Astrocyte (in vitro differentiated cells and primary cell): ENCODE data around the gene SOCS2. TPM values are rescaled to one million over a fixed set of nuclear protein-coding genes. Genes with fewer than 3 reads are reported as not detected.

Source experiments
- DNase-seq: peaks from one replicate; pipeline ENCODE4 v3.0.0-alpha.2; 2010; ENCODE audit warnings: low read depth
- FAIRE-seq: peaks from 2 replicates; lab custom pipeline; 2011; peaks lifted over from hg19 to GRCh38; lab: Jason Lieb, UNC
- H2AFZ ChIP-seq: 2 replicates; pipeline ENCODE4 v1.6.0; 2012; ENCODE audit warnings: low read depth, low read length, inconsistent platforms
- H3K27ac ChIP-seq: 2 replicates; pipeline ENCODE4 v1.5.1; 2011; ENCODE audit warnings: low read depth, low read length, inconsistent platforms
- H3K27me3 ChIP-seq: 2 replicates; pipeline ENCODE4 v1.6.0; 2011; ENCODE audit warnings: low read length, inconsistent platforms; ENCODE audit not compliant: insufficient read depth
- H3K36me3 ChIP-seq: 2 replicates; pipeline ENCODE4 v1.5.1; 2011; ENCODE audit warnings: low read length, inconsistent platforms; ENCODE audit not compliant: insufficient read depth
- H3K4me1 ChIP-seq: 2 replicates; pipeline ENCODE4 v1.5.1; 2011; ENCODE audit warnings: low read length, inconsistent platforms; ENCODE audit not compliant: insufficient read depth
- H3K4me2 ChIP-seq: 2 replicates; pipeline ENCODE4 v1.6.0; 2012; ENCODE audit warnings: low read length, inconsistent platforms
- H3K4me3 ChIP-seq: 2 replicates; pipeline ENCODE4 v1.5.1; 2011; ENCODE audit warnings: low read depth, mild to moderate bottlenecking, low read length, inconsistent platforms; ENCODE audit not compliant: insufficient read depth
- H3K79me2 ChIP-seq: 2 replicates; pipeline ENCODE4 v1.6.0; 2012; ENCODE audit warnings: mild to moderate bottlenecking, low read length, inconsistent platforms; ENCODE audit not compliant: insufficient read depth
- H3K9ac ChIP-seq: 2 replicates; pipeline ENCODE4 v1.6.0; 2012; ENCODE audit warnings: mild to moderate bottlenecking, low read length, inconsistent platforms
- H3K9me3 ChIP-seq: 2 replicates; pipeline ENCODE4 v1.5.1; 2012; ENCODE audit warnings: low read depth, mild to moderate bottlenecking, low read length, inconsistent platforms; ENCODE audit not compliant: insufficient read depth
- H4K20me1 ChIP-seq: 2 replicates; pipeline ENCODE4 v1.6.0; 2012; ENCODE audit warnings: low read length, inconsistent platforms; ENCODE audit not compliant: insufficient read depth
- H3K27ac Mint-ChIP-seq: one replicate; pipeline ENCODE4 v1.8.0; 2021; ENCODE audit warnings: mild to moderate bottlenecking, mixed read lengths; ENCODE audit not compliant: unreplicated experiment
- H3K27me3 Mint-ChIP-seq: one replicate; pipeline ENCODE4 v1.8.0; 2021; ENCODE audit warnings: low read depth, mixed read lengths; ENCODE audit not compliant: unreplicated experiment
- H3K36me3 Mint-ChIP-seq: one replicate; pipeline ENCODE4 v1.8.0; 2021; ENCODE audit warnings: low read depth, mixed read lengths; ENCODE audit not compliant: unreplicated experiment
- H3K4me1 Mint-ChIP-seq: one replicate; pipeline ENCODE4 v1.8.0; 2021; ENCODE audit warnings: low read depth, mixed read lengths; ENCODE audit not compliant: unreplicated experiment
- H3K4me3 Mint-ChIP-seq: one replicate; pipeline ENCODE4 v1.8.0; 2021; ENCODE audit warnings: mild to moderate bottlenecking, moderate library complexity, mixed read lengths; ENCODE audit not compliant: unreplicated experiment
- H3K9me3 Mint-ChIP-seq: one replicate; pipeline ENCODE4 v1.8.0; 2021; ENCODE audit warnings: mild to moderate bottlenecking, mixed read lengths; ENCODE audit not compliant: unreplicated experiment
- EZH2 ChIP-seq: IDR thresholded peaks from 2 replicates; pipeline ENCODE4 v1.6.1; 2012; ENCODE audit warnings: mild to moderate bottlenecking, low read length, inconsistent platforms; ENCODE audit not compliant: insufficient read depth
- total RNA-seq: library from RNA; stranded (reverse); gene quantifications from 2 replicates; pipeline ENCODE4 v1.2.1, GENCODE V29; 2021
- TF ChIP-seq, protein P1 (sequence below): IDR thresholded peaks from 2 replicates; pipeline ENCODE4 v1.5.1; 2011; ENCODE audit warnings: low read depth, mild to moderate bottlenecking, inconsistent platforms, low read length, moderate library complexity; ENCODE audit not compliant: insufficient read depth

SOCS2 gene
- total RNA-seq, 1 donor from 2014 or later: 6.4 TPM

DNA sequence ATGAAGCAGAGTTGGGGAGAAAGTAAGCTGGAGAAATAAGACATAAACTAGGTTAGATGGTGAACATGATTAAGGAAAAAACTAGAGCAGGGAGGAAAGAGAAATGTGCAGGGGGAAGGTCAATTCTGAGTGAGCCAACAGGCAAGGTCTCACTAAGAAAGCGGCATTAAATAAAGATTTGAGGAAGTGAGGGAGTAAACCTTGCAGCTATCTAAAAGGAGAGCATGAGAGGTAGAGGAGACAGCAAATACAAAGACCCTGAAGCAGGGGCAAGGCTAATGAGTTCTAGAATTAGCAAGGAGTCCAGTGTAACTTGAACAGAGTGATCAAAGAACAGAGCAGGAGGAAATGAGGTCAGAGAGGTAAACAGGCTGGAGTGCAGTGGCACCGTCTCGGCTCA lies 4.4 kb upstream of the SOCS2 start:
- H3K9ac ChIP-seq: no peak overlapping the region
- DNase-seq (no peak), FAIRE-seq (no peak)
- peaks cover 2% of the 10 kb centered on the region for H3K27me3 ChIP-seq
- peaks cover 5% of the 10 kb centered on the region for H3K4me1 Mint-ChIP-seq
- no peak overlapping the region for H3K27ac ChIP-seq
- TF ChIP-seq EZH2: no peak
- TF ChIP-seq, protein P1, sequence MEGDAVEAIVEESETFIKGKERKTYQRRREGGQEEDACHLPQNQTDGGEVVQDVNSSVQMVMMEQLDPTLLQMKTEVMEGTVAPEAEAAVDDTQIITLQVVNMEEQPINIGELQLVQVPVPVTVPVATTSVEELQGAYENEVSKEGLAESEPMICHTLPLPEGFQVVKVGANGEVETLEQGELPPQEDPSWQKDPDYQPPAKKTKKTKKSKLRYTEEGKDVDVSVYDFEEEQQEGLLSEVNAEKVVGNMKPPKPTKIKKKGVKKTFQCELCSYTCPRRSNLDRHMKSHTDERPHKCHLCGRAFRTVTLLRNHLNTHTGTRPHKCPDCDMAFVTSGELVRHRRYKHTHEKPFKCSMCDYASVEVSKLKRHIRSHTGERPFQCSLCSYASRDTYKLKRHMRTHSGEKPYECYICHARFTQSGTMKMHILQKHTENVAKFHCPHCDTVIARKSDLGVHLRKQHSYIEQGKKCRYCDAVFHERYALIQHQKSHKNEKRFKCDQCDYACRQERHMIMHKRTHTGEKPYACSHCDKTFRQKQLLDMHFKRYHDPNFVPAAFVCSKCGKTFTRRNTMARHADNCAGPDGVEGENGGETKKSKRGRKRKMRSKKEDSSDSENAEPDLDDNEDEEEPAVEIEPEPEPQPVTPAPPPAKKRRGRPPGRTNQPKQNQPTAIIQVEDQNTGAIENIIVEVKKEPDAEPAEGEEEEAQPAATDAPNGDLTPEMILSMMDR: no peak
- H3K36me3 ChIP-seq: no peaks in the 10 kb centered on the region
- no peaks in the 10 kb centered on the region for H3K36me3 Mint-ChIP-seq
- no peaks in the 10 kb centered on the region for H3K9me3 Mint-ChIP-seq
- H3K27me3 Mint-ChIP-seq: peaks cover 16% of the 10 kb centered on the region
- H3K4me2 ChIP-seq: no peak overlapping the region
- H3K27ac Mint-ChIP-seq: no peak overlapping the region
- H4K20me1 ChIP-seq: no peaks in the 10 kb centered on the region
- H2AFZ ChIP-seq: no peak overlapping the region
- H3K4me1 ChIP-seq: peaks cover 8% of the 10 kb centered on the region
- H3K79me2 ChIP-seq: peaks cover 12% of the 10 kb centered on the region
- no peak overlapping the region for H3K4me3 ChIP-seq
- no peak overlapping the region for H3K4me3 Mint-ChIP-seq
- H3K9me3 ChIP-seq: no peaks in the 10 kb centered on the region

DNA sequence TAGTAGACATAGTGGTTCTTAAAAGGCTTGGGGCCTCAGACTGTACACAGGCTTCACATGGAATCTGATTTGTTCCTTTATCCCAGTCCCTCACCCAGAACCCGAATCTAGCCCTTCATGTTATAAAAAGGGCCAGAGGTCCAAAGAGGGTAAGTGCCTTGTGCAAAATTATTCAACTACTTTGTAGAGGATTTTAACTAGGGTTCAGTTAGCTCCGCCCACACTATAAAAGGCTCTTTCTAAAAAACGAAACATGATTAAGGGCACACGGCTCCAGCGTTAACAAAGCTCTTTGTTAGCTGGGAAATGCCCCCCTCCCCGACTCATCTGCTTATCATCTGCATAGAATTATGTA lies 3.2 kb upstream of the SOCS2 start:
- no peak overlapping the region for H3K27ac ChIP-seq
- peak overlapping the region; percentile 87 for H3K9ac ChIP-seq
- H3K79me2 ChIP-seq: peaks cover 21% of the 10 kb centered on the region
- H3K27me3 ChIP-seq: peaks cover 2% of the 10 kb centered on the region
- peak overlapping the region; percentile 99 for H3K4me2 ChIP-seq
- no peak for TF ChIP-seq EZH2
- FAIRE-seq: no peak
- Mint-ChIP-seq H3K27me3 (peaks cover 19% of the 10 kb centered on the region), H3K4me3 (peak overlapping the region; percentile 88), H3K36me3 (no peaks in the 10 kb centered on the region), H3K9me3 (no peaks in the 10 kb centered on the region), H3K4me1 (peaks cover 4% of the 10 kb centered on the region), H3K27ac (no peak overlapping the region)
- H2AFZ ChIP-seq: peak overlapping the region; percentile 35
- no peaks in the 10 kb centered on the region for H3K9me3 ChIP-seq
- H3K36me3 ChIP-seq: no peaks in the 10 kb centered on the region
- H3K4me1 ChIP-seq: peaks cover 13% of the 10 kb centered on the region
- peaks cover 7% of the 10 kb centered on the region for H4K20me1 ChIP-seq
- no peak for DNase-seq
- peak overlapping the region; percentile 83 for H3K4me3 ChIP-seq

DNA sequence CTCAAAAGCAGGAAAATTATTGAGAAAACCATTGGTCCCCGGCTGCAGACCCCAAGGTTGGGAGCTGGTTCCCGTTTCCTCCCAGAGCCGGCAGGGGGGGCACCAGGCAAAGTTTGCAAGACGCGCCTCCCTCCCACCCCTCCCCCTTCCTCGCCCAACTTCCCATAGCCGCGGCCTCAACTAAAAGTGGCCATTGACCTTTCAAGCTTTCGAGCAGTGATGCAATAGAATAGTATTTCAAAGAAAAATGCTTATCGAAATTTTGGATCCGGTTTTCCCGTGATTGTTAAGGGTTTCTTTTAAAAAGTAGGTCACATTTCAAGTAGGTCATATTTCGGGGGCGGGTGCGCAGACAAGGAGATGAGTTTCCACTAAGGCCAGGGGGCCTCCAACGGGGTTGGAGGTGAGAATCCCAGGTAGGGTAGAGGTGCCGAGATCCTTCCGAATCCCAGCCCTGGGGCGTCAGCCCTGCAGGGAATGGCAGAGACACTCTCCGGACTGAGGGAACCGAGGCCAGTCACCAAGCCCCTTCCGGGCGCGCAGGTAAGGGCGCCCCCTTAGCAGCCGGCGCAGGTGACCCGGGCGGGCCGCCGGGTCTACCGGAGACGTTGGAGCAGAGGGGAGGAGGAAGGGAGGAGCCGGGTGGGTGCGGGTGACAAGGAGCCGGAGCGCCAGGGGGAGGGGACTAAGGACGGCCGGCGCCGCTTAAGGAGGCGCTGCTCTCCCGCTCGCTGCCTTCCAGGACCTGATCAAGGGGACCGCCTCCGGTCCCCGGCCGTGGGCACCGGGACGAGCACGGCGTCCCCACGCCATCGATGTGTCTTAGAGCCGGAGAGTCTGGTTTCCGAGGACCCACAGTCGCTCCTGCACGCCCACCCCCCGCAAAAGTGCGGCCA lies 2.6 kb upstream of the SOCS2 start:
- peak overlapping the region; percentile 76 for H2AFZ ChIP-seq

More for the DNA sequence above, 2.6 kb upstream of the SOCS2 start:
- H3K27me3 ChIP-seq: peaks cover 2% of the 10 kb centered on the region
- no peaks in the 10 kb centered on the region for H3K36me3 Mint-ChIP-seq
- no peaks in the 10 kb centered on the region for H3K9me3 Mint-ChIP-seq
- peaks cover 25% of the 10 kb centered on the region for H3K79me2 ChIP-seq
- peak overlapping the region; percentile 69 for H3K27ac ChIP-seq
- no peaks in the 10 kb centered on the region for H3K36me3 ChIP-seq
- H3K27me3 Mint-ChIP-seq: peaks cover 21% of the 10 kb centered on the region
- peak overlapping the region; percentile 27 for H3K27ac Mint-ChIP-seq
- H3K9me3 ChIP-seq: no peaks in the 10 kb centered on the region
- peak overlapping the region; percentile 87 for H3K9ac ChIP-seq
- peaks cover 4% of the 10 kb centered on the region for H3K4me1 Mint-ChIP-seq
- peak overlapping the region; percentile 88 for H3K4me3 Mint-ChIP-seq
- peaks cover 9% of the 10 kb centered on the region for H4K20me1 ChIP-seq
- peaks cover 13% of the 10 kb centered on the region for H3K4me1 ChIP-seq
- H3K4me3 ChIP-seq: peak overlapping the region; percentile 83
- peak overlapping the region; percentile 99 for H3K4me2 ChIP-seq
- TF ChIP-seq EZH2: no peak
- TF ChIP-seq, protein P1: peak; percentile 61
- DNase-seq (peak; percentile 66), FAIRE-seq (no peak)
